Stimulated activated CD8-positive, alpha-beta memory T cell treated with anti-CD3 and anti-CD28 coated beads, Interleukin-15, amount 100 ng/mL, for 24 hours (primary cell): Measurements from ENCODE around the gene TLDC2.
"Not testable (repeated sequence)": the region's sequence is repeated elsewhere in the genome, so short reads cannot be mapped to it uniquely, and the experiment has no call there.

Experiments used
- DNase-seq: peaks from one replicate; pipeline ENCODE4 v3.0.0-alpha.2; 2020; ENCODE audit warnings: low read depth

Gene TLDC2

DNA sequence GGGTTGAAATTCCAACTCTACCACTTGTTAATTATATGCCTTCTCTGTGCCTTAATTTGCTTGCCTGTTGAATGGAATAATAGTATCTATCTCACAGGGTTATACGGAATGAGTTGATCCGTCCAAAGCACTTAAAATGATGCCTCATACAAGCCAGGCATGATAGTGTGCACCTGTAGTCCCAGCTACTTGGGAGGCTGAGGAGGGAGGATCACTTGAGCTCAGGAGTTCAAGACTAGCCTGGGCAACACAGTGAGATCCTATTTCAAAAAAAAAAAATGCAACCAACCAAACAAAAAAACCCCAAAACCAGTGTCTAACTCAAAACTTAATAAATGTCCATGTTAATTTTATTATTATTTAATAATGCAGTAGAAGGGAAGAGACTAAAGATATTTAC, 40.3 kb downstream of the TLDC2 start:
- no peak for DNase-seq

DNA sequence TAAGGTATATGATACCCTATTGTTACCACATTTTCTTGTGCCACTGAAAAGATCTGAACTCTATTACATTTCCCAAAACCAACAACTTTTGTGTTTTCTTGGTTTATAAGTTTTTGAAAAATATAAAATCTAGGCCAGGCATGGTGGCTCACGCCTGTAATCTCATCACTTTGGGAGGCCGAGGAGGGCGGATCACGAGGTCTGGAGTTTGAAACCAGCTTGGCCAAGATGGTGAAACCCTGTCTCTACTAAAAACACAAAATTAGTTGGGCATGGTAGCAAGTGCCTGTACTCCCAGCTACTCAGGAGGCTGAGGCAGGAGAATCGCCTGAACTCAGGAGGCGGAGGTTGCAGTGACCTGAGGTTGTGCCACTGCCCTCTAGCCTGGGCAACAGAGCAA, 41.3 kb downstream of the TLDC2 start:
- DNase-seq: no peak

DNA sequence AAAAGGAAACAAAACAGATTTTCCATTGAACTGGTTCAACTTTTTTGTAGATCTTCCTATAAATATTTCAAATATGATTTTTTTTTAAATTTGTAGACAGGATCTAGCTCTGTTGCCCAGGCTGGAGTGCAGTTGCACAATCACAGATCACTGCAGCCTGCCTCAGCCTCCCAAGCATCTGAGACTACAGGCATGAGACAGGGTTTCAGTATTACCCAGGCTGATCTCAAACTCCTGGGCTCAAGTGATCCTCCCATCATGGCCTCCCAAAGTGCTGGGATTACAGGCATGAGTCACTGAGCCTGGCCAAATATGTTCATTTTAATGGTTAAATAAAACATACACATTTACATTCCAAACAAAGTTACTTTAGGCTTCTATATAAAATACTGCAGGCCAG, 42.0 kb downstream of the TLDC2 start:
- DNase-seq: no peak

DNA sequence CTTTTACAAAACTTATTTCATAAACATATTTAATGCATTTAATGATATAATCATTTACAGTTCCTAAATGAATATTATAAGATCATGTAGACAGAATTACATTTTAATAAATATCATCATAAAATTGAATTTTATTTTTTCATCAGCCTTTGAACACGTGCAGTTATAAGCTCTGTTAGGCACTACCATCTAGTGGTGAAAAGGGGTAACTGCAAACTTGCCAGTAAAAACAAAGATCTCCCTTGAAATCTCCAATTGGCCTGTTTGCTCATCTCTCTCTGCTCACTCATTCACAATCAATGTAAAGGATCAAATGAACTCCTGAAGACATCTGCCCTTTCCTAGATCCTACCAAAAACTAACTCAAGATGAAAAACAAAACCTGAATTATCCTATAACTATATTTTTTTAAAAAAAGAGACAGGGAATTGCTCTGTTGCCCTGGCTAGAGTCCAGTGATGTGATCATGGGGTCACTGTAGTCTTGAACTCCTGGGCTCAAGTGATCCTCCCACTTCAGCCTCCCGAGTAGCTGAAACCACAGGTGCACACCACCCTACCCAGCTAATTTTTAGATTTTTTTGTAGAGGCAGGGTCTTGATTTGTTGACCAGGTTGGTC, 43.9 kb downstream of the TLDC2 start:
- no peak for DNase-seq

DNA sequence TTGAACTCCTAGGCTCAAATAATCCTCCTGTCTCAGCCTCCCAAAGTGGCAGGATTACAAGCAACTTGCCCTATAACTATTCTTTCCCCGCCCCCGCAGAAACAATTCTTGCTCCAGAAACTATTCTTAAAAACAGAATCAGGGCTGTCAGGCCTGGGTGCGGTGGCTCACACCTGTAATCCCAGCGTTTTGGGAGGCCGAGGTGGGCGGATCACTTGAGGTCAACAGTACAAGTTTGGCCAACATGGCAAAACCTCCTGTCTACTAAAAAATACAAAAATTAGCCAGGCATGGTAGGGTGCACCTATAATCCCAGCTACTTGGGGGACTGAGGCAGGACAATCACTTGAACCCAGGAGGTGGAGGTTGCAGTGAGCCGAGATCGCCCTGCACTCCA, 44.4 kb downstream of the TLDC2 start:
- no peak for DNase-seq

DNA sequence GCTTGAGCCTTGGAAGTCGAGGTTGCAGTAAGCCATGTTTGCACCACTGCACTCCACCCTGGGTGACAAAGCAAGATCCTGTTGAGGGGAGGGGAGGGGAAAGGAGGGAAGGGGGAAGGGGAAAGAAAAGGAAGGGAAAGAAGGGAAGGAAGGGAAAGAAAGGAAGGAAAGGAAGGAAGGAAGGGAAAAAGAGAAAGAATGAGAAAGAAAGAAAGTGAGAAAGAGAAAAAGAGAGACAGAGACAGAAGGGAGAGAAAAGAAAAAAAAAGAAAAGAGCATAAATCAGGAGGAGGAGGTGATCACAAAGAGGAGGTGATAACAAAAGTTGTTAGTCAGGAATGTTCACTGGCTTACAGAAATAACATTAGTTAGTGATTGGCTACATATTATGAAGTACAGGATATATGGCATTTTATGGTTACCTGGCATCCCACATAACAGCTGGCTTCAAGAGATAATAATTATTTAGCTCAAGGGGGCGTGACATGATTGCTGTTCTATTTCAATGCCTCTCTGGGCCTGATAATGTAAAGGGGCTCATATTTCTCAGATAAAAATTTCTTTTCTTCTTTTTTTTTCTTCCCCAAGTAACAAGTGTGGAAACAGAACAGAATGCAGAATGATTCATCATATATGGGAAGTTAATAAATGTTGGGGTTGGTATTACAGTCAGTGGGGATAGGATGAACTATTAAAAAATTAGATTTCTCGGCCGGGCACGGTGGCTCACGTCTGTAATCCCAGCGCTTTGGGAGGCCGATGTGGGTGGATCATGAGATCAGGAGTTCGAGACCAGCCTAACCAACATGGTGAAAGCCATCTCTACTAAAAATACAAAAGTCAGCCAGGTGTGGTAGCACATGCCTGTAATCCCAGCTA, 48.5 kb downstream of the TLDC2 start:
- DNase-seq: no peak

DNA sequence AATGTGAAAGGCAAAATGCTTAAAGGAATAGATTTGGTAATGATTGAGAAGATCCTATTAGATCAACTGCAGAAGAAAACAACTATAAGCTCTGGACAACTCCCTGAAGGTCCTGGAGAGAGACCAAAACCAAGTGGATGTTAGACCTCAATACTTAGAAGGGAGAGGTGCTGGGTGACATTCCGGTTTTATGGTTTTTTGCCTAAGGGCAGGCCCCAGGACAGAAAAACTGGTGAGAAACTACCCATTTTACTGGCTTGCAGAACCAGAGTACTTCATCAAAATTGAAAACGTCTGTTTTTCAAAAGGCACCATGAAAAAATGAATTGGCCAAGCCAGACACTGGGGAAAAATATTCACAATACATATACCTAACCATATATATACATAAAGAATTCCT, 49.3 kb downstream of the TLDC2 start:
- DNase-seq: no peak

DNA sequence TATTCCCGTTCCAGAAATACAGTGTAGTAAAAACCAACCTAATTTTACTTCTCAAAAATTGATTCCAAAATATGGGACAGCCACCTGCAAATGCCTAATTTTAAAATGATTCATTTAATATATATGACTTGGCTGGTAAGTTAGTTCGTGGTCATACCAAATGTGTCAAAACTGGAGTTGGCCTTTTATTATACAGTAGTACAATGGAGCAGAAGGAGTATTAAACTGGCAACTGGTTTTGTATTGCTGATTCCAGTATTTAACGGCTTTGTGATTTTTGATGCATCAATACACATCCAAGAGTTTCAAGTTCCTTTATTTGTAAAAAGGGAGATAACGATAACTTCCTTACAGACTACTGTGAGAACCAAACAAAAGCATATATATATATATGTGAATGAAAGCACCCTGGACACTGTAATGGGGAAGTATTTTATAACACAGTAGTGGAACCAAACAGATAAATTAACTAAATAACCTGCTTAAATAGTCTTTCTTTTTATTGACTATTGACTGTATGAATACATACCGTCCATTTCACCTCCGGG, 50.8 kb downstream of the TLDC2 start:
- no peak for DNase-seq

DNA sequence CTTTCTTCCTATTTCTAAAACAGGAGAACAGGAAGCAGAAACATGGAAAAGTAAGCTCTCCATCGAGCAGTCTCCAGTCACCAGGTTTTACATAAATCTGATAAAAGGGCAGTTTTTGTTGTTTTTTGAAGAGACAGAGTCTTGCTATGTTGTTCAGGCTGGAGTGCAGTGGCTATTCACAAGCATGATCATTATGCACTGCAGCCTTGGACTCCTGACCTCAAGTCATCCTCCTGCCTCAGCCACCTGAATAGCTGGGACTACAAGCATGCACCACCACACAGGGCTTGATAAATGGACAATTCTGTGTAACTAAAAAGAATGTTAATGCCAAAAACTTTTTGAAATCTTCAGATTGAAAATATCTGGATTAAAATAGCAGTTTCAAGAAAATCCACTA, 51.8 kb downstream of the TLDC2 start:
- no peak for DNase-seq

DNA sequence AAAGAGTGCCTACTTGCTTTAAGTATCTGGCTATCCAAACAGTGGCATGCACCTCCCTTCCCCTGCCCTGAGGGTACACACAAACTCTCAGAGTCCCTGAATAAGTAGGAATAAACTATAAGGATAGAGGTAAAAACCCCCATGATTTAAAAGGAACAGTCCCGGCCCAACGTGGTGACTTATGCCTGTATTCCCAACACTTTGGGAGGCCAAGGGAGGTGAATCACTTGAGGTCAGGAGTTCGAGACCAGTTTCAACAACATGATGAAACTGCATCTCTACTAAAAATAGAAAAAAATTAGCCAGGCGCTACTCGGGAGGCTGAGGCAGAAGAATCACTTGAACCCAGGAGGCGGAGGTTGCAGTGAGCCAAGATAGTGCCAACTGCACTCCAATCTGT, 53.4 kb downstream of the TLDC2 start:
- no peak for DNase-seq

DNA sequence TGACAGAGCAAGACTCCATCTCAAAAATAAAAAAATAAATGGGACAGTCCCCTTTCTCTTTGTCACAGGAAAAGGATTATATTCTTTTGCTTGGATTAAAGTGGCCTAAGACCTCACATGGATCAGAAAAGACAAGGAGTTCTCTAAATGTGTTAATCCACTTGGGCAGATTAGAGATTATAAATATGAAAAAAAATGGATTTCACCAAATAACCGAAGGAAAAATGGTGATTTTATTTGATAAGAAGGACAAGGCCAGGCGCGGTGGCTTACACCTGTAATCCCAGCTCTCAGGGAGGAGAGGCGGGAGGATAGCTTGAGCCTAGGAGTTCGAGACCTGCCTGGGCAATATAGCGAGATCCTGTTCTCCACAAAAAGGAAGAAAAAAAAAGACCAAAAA, 53.8 kb downstream of the TLDC2 start:
- DNase-seq: no peak

DNA sequence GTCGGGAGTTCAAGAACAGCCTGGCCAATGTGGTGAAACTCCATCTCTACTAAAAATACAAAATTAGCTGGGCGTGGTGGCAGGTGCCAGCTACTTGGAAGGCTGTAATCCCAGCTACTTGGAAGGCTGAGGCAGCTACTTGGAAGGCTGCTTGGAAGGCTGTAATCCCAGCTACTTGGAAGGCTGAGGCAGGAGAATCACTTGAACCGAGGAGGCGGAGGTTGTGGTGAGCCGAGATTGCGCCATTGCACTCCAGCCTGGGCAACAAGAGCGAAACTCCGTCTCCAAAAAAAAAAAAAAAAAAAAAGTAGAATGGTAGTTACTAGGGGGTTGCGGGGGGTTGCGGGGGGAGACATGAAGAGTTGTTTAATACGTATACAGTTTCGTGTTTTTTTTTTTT, 56.1 kb downstream of the TLDC2 start:
- DNase-seq: not testable (repeated sequence)

DNA sequence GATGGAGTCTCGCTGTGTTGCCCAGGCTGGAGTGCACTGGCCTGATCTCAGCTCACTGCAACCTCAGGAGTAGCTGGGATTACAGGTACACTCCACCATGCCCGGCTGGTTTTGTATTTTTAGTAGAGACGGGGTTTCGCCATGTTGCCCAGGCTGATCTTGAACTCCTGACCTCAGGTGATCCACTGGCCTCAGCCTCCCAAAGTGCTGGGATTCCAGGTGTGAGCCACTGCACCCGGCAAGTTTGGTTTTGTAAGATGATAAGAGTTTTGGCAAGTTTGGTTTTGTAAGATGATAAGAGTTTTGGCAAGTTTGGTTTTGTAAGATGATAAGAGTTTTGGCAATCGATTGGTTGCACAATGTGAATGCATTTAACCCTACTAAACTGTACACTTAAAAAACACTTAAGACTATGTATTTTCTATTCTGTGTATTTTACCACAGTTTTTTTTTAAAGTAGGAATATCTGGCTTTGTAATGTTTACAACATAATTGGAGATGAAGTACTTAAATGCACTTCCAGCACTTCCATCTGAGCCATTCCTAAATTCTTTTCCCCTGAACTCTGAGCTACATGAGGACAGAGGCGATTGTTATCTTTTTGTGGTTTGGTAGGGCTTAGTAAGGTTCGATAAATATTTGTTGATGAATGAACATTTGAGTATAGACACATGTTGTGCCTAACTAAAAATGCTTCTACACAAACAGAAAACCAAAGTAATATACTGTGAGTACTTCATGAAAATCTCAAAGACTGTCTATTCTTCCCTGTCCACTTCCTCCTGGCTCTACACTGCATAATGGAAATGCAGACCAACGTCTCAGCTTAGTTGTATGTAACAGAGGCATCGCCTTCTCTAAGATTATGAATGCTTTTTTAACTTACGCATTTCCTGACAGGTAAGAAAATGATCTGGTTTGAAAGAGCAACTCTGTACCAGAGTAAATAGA, 56.8 kb downstream of the TLDC2 start:
- no peak for DNase-seq

DNA sequence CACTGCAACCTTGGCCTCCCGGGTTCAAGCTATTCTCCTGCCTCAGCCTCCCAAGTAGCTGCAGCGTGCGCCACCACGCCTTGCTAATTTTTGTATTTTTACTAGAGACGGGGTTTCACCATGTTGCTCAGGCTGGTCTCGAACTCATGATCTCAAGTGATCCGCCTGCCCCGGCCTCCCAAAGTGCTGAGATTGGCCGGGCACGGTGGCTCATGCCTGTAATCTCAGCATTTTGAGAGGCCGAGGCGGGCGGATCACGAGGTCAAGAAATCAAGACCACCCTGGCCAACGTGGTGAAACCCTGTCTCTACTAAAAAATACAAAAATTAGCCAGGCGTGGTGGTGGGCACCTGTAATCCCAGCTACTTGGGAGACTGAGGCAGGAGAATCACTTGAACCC, 57.6 kb downstream of the TLDC2 start:
- DNase-seq: not testable (repeated sequence)

DNA sequence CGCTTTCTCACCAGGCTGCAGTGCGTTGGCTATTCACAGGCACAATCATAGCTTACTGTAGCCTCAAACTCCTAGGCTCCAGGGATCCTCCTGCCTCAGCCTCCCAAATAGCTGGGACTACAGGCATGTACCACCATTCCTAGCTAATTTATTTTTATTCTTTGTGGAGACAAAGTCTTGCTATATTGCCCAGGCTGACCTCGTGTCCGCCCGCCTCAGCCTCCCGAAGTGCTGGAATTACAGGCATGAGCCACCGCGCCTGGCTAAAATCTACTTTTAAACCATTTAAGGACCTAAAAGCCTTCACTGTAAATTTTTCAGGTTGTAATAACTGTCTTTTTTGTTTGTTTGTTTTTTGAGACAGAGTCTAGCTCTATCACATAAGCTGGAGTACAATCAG, 60.4 kb downstream of the TLDC2 start:
- no peak for DNase-seq

DNA sequence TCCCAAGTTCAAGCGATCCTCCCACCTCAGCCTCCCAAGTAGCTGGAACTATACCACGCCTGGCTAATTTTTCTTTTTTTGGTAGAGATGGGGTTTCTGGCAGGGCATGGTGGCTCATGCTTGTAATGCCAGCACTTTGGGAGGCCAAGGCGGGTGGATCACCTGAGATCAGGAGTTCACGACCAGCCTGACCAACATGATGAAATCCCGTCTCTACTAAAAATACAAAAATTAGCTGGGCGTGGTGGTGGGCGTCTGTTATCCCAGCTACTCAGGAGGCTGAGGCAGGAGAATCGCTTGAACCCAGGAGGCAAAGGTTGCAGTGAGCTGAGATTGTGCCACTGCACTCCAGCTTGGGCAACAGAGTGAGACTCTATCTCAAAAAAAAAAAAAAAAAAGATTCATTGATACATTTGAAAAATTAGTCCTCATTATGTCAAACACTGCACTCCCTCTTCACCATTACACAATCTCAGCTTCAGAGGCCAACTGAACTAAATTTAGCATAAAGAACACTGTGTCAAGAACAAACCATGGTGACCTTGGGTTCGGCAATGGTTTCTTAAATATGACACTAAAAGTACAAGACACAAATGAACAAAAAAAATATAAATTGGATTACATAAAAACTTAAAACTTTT, 60.9 kb downstream of the TLDC2 start:
- not testable (repeated sequence) for DNase-seq

DNA sequence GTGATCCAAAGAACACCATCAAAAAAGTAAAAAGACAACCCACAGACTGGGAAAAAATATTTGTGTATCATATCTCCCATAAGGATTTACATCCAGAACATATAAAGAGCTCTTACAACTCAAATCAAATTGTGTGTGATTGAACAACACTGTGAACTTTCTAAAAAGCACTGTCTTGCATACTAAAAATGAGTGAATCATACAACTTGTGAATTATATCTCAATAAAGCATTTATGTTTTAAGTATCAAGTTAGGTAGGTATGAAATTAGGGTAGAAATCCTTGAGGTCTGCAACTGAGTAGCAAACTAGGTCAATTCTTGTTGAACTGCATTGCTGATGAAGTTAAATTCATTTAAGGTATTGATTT, 61.4 kb downstream of the TLDC2 start:
- no peak for DNase-seq

DNA sequence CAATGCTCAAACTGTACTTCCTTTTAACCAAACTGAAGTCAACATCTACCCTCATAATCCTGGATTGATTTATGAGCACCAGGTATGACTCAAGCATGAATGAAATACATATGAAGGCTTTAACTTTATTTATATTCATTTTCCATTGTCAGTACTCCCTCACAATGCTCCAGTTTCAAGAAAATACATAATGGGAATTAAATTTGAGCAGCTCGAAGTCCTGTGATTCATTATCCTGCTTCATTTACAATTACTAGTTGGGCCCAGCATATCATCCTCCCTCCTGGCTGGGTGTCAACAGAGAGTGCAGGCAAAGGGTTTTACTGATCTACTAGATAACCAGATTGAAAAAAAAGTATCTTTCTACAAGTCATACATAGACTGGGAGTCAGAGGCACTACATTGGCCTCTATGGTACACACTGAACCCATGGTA, 65.5 kb downstream of the TLDC2 start:
- DNase-seq: no peak
